CD4-positive, alpha-beta T cell (primary cell): Measurements from ENCODE around the gene SCAPER. TPM values are rescaled to one million over a fixed set of nuclear protein-coding genes. Genes with fewer than 3 reads are reported as not detected.

Experiments
- ATAC-seq: fragments of 200-7000 bp; cut with Tn5 transposase; one replicate; pipeline ENCODE4 v1.10.0; 2022; ENCODE audit warnings: mild to moderate bottlenecking; ENCODE audit not compliant: poor library complexity
- CTCF ChIA-PET: fragments of 350-600 bp; sonication (Branson Sonifier 250); formaldehyde crosslinking; loops from one replicate; lab custom pipeline; 2021; ENCODE audit warnings: antibody characterized with exemption, inconsistent platforms; lab: Charles Lee
- POLR2A ChIA-PET: fragments of 350-600 bp; sonication (Branson Sonifier 250); formaldehyde crosslinking; loops from one replicate; lab custom pipeline; 2021; ENCODE audit warnings: antibody characterized with exemption, inconsistent platforms; lab: Charles Lee
- DNase-seq, 14 experiments: peaks; one replicate each; pipeline ENCODE4 v3.0.0-alpha.2; 2013 to 2020; ENCODE audit warnings: mixed read lengths in 2 of 14
- H3K27ac ChIP-seq, 2 donors: one replicate each; pipeline versions ENCODE4 v1.5.1 to v1.7.0; 2013; ENCODE audit warnings: low read length in 2 of 2, low read depth in 1 of 2, mild to moderate bottlenecking in 1 of 2
- H3K27me3 ChIP-seq, 2 experiments: 1 replicate in 1 of 2; 2 replicates in 1 of 2; pipeline versions ENCODE4 v1.6.1 to v1.7.0; 2013; ENCODE audit warnings: low read length in 2 of 2, control low read depth in 1 of 2, mild to moderate bottlenecking in 1 of 2, moderate library complexity in 1 of 2; ENCODE audit not compliant: insufficient read depth in 2 of 2, control insufficient read depth in 1 of 2
- H3K36me3 ChIP-seq: one replicate; pipeline ENCODE4 v1.6.1; 2013; ENCODE audit warnings: low read length, control low read depth; ENCODE audit not compliant: insufficient read depth
- H3K4me1 ChIP-seq: one replicate; pipeline ENCODE4 v1.6.1; 2013; ENCODE audit warnings: low read length, control low read depth; ENCODE audit not compliant: insufficient read depth
- H3K4me3 ChIP-seq: one replicate; pipeline ENCODE4 v1.5.1; 2013; ENCODE audit warnings: mild to moderate bottlenecking, low read length, moderate library complexity
- H3K9me3 ChIP-seq, 2 experiments: 1 replicate in 1 of 2; 2 replicates in 1 of 2; pipeline versions ENCODE4 v1.6.1 to v1.7.0; 2013; ENCODE audit warnings: low read length in 2 of 2, mild to moderate bottlenecking in 2 of 2, control low read depth in 1 of 2, moderate library complexity in 1 of 2; ENCODE audit not compliant: control insufficient read depth in 1 of 2, insufficient read depth in 1 of 2
- H3K27ac Mint-ChIP-seq: one replicate; pipeline ENCODE4 v1.8.0; 2020; ENCODE audit warnings: mixed read lengths
- H3K27me3 Mint-ChIP-seq: one replicate; pipeline ENCODE4 v1.8.0; 2021; ENCODE audit warnings: mixed read lengths
- H3K36me3 Mint-ChIP-seq: one replicate; pipeline ENCODE4 v1.8.0; 2021; ENCODE audit warnings: low read depth, mixed read lengths
- H3K4me1 Mint-ChIP-seq: one replicate; pipeline ENCODE4 v1.8.0; 2021; ENCODE audit warnings: low read depth, mixed read lengths
- H3K4me3 Mint-ChIP-seq: one replicate; pipeline ENCODE4 v1.8.0; 2020; ENCODE audit warnings: mild to moderate bottlenecking, mixed read lengths
- H3K9me3 Mint-ChIP-seq: one replicate; pipeline ENCODE4 v1.8.0; 2020; ENCODE audit warnings: mixed read lengths
- intact Hi-C, 2 experiments: fragments of 100-400 bp; cut with DNase I in 1 of 2; cut with micrococcal nuclease in 1 of 2; formaldehyde crosslinking; loops; one replicate each; pipeline versions ENCODE4 v1.15.1 to v1.9.0; 2023 to 2025; cut with DNase I, micrococcal nuclease
- total RNA-seq, 174 experiments: library from RNA in 2 of 174; stranded (reverse) in 2 of 174; gene quantifications; one replicate each; pipeline ENCODE4 v1.2.3 and lab custom pipeline; 2021 to 2026
- TF ChIP-seq, protein P1 (sequence below): fragments of 200-600 bp; IDR thresholded peaks from one replicate; pipeline ENCODE4 v1.8.0; 2022; ENCODE audit warnings: antibody characterized with exemption, mild to moderate bottlenecking

Gene SCAPER
- total RNA-seq, 2 experiments from 2014 or later = 40.3 to 41.2 TPM

GRCh38 chr15:76529911-76530310 lies 375.2 kb downstream of the SCAPER start:
- Mint-ChIP-seq H3K27me3 (no peaks in the 10 kb centered on the region), H3K36me3 (peaks cover 3% of the 10 kb centered on the region), H3K4me3 (no peak overlapping the region), H3K9me3 (no peaks in the 10 kb centered on the region), H3K27ac (no peak overlapping the region), H3K4me1 (no peaks in the 10 kb centered on the region)
- CTCF ChIA-PET = no interaction called here
- POLR2A ChIA-PET = no interaction called here
- intact Hi-C loops = no loop called here
- no peak for DNase-seq
- TF ChIP-seq, protein P1, sequence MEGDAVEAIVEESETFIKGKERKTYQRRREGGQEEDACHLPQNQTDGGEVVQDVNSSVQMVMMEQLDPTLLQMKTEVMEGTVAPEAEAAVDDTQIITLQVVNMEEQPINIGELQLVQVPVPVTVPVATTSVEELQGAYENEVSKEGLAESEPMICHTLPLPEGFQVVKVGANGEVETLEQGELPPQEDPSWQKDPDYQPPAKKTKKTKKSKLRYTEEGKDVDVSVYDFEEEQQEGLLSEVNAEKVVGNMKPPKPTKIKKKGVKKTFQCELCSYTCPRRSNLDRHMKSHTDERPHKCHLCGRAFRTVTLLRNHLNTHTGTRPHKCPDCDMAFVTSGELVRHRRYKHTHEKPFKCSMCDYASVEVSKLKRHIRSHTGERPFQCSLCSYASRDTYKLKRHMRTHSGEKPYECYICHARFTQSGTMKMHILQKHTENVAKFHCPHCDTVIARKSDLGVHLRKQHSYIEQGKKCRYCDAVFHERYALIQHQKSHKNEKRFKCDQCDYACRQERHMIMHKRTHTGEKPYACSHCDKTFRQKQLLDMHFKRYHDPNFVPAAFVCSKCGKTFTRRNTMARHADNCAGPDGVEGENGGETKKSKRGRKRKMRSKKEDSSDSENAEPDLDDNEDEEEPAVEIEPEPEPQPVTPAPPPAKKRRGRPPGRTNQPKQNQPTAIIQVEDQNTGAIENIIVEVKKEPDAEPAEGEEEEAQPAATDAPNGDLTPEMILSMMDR = no peak
- Histone ChIP-seq H3K27me3 (no peaks in the 10 kb centered on the region), H3K4me1 (no peaks in the 10 kb centered on the region), H3K36me3 (peaks cover 3% of the 10 kb centered on the region), H3K9me3 (no peaks in the 10 kb centered on the region), H3K4me3 (no peak overlapping the region), H3K27ac (no peak overlapping the region)
- no peak for ATAC-seq

- H3K27ac ChIP-seq = no peak overlapping the region
- Mint-ChIP-seq H3K36me3 (no peaks in the 10 kb centered on the region), H3K4me1 (no peaks in the 10 kb centered on the region), H3K9me3 (no peaks in the 10 kb centered on the region), H3K27ac (no peak overlapping the region), H3K27me3 (no peaks in the 10 kb centered on the region), H3K4me3 (no peak overlapping the region)
- intact Hi-C loops = no loop called here
- H3K4me3 ChIP-seq = no peak overlapping the region
- no peaks in the 10 kb centered on the region for H3K36me3 ChIP-seq
- H3K27me3 ChIP-seq = no peaks in the 10 kb centered on the region
- DNase-seq (no peak), ATAC-seq (no peak)
- ChIA-PET POLR2A (no interaction called here), CTCF (no interaction called here)
- no peaks in the 10 kb centered on the region for H3K4me1 ChIP-seq
- no peaks in the 10 kb centered on the region for H3K9me3 ChIP-seq
- TF ChIP-seq, protein P1 = no peak
Measured at GRCh38 chr15:76526111-76526510, 379.0 kb downstream of the SCAPER start.

- no peak for ATAC-seq
- ChIA-PET CTCF (interaction anchor here (1.4 kb wide), 1 partner anchor 11 kb away, joined by 3 read pairs; no protein-coding TSS in a partner anchor), POLR2A (no interaction called here)
- H3K36me3 Mint-ChIP-seq = peaks cover 4% of the 10 kb centered on the region
- Histone ChIP-seq H3K4me1 (no peaks in the 10 kb centered on the region), H3K9me3 (no peaks in the 10 kb centered on the region), H3K27ac (no peak overlapping the region), H3K27me3 (no peaks in the 10 kb centered on the region), H3K36me3 (no peaks in the 10 kb centered on the region), H3K4me3 (no peak overlapping the region)
- H3K4me3 Mint-ChIP-seq = no peak overlapping the region
- H3K4me1 Mint-ChIP-seq = no peaks in the 10 kb centered on the region
- no peaks in the 10 kb centered on the region for H3K27me3 Mint-ChIP-seq
- DNase-seq = no peak
- H3K27ac Mint-ChIP-seq = no peak overlapping the region
- H3K9me3 Mint-ChIP-seq = no peaks in the 10 kb centered on the region
- TF ChIP-seq, protein P1 = no peak
- intact Hi-C loops = no loop called here
Measured at GRCh38 chr15:76517910-76518309, 387.2 kb downstream of the SCAPER start.
